NCI-H128 (cell line): ENCODE data around the gene MAP3K15.

Source experiments
- DNase-seq: peaks from one replicate; lab custom pipeline; 2025; ENCODE audit not compliant: unreplicated experiment; lab: John Stamatoyannopoulos, UW

MAP3K15 gene

DNA sequence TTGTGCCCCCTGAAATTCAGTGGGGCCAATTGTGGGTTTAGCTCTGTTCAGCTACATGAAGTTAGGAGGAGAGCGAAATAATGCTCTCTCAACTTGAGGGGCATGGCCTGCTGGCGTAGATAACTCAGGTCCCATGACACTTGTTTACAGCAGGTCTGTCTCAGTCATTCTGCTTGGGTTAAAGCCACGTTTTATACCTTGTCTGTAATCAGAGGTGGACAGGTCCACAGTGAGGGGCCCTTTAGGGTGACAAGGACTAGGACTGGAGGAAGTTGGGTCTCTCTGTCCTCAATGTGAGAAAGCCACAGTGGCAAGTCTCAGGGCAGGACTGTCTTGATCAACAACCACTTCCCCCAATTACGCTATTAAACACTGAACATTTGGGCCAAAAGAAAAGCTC lies 122.6 kb downstream of the MAP3K15 start:
- DNase-seq, result no peak

DNA sequence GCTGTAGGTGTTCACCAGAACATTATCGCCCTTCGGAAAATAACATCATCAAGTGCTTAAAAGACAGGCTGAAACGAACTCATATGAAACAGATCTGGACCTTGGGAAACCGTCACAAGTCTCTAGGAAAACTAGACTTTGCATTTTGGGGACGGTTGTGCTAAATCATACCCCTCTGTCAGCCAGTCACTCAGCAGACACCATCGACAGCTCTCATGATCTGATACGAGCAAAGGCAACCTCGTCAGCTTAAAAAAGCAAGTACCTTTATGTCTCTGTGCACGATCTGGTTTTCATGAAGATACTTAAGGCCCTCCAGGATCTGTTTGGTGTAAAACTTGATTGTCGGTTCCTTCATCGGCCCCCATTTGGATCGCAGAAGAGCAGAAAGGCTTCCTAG lies 123.2 kb downstream of the MAP3K15 start:
- DNase-seq, result no peak

DNA sequence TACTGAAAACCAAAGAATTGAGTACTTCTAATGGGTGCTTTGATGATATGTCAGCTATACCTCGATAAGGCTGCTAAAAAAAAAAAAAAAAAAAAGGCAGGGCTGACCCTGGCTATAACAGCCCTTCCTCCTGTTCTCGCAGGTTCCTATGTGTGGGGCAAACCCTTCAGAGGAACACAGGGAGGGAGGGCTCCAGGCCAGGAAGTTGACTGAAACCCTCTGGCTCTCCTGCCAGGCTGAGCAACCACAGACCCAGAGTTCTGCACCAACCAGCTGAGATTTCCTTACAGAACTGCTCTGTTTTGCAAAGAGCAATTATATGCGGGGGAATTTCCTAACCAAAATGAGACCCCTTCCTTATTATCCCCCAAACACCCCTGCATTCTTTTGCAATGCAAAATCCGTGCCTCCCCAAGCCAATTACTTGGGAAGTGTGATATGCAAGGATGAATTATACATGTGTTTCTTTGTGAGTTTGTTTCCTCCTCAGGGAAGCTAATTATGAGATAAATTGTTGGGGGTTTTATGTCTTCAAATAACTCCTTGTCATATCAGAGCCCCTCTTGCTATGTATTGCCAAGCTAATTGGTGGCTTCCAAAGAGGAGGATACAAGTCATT lies 126.0 kb downstream of the MAP3K15 start:
- DNase-seq, result no peak

DNA sequence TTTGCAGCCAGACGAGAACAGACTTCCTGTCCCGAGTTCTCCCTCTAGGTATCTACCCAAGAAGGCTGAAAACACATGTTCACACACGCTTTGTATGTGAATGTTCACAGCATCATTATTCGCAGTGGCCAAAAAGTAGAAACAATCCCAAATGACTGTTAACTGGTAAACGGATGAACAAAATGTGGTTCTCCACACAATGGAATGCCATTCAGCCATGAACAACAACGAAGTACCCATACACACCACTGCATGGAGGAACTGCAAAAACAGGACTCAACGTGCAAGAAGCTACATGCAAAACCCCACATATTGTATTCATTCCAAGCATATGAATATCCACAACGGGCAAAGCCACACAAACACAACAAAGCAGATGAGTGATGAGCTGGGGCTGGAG lies 126.6 kb downstream of the MAP3K15 start:
- DNase-seq, result no peak

DNA sequence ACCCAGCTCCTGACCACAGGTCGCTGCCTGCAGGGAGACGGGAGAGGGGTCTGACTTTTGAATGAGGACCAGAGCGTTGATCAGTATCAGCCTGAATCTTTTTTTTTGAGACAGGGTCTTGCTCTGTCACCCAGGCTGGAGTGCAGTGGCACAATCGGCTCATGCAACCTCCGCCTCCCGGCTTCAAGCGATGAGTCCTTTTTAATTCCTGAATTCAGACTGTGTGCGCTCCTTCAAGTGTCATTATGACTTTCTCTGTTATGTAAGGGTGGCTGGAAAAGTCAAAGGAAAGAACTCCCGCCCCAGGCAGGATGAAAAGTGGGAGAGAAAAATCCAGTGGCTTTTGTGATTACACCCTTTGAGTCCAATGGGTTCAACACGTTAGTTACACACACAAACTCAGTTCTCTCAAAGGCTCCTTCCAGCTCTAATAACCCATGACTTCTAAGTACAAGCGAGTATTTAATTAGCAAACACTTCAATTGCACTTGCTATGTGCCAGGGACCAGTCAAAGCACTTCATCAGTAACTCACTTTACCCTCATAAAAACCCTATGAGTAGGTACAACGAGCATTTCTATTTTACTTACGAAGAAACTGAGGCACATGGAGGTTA lies 127.1 kb downstream of the MAP3K15 start:
- no peak for DNase-seq

DNA sequence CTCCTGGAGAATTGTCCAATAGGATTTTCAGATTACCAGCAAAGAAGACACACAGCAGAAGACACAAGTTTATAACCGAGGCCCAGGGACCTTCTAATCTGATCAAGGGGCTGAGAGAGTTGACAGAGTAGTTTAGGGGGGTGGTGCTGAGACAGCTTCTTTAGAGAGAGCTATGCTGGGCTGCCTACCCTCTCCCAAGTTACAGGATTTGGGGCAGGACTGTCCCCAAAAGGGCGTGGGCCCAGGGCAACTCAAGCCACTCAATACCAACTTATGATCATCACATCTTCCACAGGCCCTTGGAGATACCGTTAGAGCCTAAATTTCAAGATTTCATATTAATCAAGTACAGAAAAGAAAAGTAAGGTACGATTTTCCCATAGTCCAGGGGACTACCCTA lies 128.6 kb downstream of the MAP3K15 start:
- DNase-seq, result no peak

DNA sequence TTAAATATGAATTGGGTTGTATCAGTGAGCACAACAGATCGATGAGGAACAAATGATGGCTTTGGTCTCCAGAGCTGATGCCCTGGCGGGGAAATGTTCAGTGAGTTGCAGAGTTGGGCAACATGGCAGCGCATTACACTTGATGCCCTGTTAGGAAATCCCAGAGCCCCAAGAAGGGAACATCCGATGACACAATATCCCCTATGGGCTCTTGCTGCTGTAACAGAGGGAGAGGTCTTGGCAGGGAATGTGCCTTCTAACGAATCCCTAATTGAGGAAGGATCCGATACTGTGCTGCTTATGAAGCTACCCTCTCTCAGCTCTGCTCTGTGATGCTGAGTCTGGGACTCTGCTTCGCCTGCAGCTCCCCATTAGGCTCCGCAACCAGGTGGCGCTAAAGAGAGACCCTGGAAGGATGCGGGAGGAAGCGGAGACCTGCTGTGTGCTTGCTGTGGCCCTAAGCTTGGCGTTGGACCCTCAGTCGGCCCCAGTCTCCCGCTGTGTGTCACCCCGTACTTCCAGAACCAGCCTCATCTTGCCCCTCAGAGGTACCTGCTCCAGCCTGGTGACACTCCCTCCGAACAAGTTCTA lies 132.7 kb downstream of the MAP3K15 start:
- peak; percentile 10 for DNase-seq

DNA sequence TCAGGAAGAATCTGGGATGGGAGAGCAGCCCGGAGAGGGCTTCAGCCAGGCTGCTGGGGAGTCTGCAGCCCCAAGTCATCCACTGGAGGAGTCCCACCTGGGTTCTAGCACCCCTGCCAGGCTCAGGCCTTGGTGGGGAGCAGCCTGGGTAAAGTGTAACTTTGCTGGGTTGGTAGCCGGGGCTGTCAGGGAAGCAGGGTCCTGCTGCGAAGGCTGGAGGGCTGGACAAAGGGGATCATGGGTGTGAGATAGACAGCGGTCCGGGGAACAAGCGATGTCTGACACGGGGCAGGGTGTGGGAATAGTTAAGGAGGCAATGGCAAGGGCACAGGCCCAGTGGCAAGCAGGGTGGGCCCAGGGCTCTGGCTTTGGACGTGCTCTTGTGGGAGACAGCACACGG lies 134.0 kb downstream of the MAP3K15 start:
- DNase-seq, result no peak

DNA sequence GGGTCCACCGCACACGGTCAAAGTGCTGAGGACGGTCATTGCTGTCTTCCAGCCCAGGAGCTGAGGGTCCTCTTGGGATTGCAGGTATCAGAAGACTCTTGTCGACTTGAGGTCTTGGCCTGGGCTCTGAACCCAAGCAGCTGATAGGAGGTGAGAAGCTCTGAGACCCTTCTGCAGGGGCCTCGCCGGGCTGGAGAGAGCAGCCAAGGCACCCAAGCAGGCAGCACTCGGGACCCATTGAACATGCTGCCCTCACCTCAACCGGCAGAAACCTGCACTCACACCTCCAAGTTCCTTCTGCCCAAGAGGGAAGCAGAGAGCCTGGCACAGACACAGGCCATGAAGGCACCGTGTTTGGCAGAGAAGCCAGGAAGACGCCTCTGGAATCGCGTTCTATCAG lies 137.5 kb downstream of the MAP3K15 start:
- no peak for DNase-seq

DNA sequence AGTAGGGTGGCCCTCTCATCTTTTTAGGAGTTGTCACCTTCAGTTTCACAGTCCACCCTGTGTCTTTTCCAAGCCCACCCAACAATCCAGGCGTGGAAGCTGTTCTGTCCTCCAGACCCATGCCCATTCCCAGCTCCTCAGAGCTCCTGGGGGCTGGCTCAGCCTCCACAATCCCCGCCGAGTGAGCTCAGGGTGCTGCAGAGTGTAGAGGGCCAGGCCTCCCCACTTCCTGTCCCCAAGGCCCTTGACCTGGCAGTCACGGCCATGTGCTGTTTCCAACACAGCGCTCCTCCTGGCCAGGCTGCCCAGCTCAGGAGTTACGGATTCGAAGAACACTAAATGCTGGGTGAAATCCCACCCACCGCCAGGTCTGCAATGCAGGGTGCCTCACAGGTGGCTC lies 139.8 kb downstream of the MAP3K15 start:
- DNase-seq, result no peak

DNA sequence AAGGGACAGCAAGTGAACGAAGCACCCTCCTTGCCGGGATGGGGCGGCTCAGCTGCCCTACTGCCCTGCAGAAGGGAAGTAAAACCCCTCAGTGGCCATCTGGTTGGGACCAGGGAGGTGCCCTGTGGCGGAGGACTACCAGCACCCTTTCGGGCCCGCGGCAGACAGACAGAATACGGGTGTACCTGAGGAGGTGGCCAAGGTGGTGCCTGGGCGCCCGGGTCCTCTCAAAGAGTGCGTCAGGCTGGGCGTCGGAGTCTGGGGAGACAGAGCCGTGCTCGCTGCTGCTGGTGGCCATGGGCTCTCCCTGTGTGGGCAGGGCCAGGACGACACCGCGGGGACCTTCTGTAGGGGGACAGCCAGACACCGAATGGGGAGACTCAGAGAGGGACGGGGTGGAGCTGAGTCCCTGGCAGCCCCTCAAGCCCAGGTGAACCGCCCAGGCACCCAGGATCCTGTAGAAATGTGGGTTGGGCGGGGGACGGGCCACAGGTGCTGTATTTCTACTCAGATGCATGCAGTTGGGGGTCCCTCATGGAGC lies 141.9 kb downstream of the MAP3K15 start:
- no peak for DNase-seq

DNA sequence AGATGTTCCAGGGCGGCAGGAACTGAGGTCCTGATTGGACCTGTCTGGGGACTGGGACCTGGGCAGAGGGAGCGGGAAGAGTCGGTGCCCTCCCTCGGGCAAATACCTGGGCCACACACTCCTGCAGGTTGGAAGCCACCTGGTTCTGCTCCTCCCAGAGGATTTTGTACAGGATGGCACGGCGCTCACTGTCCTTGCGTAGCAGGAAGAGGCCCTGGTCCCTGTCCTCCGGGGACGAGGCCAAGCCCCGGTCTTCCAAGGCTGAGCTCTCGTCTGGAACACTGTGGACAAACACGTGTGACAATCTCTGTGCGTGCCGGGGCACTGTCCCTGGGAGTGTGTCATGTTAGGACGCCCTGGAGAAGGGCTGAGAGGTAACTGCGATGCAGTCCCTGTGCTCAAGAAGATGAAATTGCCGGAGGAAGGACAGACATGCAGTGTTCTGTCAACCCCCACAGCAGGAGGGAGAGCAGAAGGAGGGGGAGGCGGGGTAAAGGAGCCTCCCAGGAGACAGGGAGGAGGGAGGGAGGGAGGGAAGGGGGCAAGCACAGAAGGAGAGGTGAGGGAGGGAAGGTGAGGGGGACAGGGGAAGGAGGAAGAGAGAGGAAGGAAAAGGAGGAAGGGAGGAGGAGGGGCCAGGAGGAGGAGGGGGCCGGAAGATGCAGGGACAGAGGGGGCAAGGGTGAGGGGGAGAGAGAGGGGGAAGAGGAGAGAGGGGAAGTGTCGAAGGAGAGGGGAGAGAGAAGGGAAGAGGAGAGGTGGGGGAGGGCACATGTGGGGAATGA lies 142.6 kb downstream of the MAP3K15 start:
- DNase-seq, result no peak

DNA sequence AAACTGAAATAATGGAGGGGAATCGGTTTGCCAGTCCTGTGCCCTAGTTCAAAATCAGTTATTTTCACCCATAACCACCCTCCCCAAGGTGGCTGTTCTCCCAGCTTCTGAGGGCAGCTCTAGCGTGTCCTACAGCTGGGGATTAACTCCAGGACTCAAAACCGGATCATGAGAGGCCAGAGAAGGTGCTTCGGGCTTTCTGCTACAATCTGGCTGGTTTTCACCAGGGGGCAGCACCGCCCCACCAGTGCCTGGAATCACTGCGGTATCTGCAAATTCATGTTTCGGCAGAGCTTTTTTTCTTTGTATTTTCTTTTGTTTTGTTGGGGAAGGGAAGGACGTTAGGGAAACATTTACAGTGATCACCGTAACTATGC lies 143.2 kb downstream of the MAP3K15 start:
- no peak for DNase-seq

DNA sequence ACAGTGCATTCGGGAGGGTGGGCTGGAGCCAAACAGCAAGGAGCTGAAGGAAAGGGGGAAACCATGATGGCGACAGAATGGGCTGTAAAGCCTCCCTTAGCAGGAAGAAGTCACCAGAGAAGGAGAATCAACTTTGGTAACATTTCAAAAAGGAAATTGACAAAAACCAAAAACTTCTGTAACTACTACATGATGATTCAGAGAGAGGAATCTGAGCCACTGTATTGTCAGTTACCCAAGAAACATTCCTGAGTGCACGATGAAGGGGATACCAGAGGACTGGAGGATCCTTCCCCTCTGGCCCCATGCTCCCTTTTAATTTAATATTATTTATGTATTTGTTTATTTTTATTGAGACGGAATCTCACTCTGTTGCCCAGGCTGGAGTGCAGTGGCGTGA lies 145.2 kb downstream of the MAP3K15 start:
- no peak for DNase-seq

DNA sequence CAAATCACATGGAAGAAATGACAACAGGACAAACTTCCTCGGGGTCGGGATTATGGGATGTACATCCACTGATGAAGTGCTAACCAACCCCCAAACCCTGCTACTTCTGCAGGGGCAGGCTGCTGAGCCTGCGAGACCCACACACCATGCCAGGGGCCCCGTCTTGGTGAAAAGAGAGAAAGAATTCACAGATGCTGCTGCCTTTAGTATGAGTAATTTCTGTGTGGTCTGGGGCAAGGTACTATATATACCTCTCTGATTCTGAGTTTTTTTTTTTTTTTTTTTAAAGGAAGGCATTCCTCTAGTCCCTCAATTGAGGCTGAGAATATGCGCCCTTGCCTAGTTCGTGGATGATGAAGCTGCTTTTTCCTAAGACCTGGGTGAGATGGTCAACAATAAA lies 146.7 kb downstream of the MAP3K15 start:
- DNase-seq, result no peak

DNA sequence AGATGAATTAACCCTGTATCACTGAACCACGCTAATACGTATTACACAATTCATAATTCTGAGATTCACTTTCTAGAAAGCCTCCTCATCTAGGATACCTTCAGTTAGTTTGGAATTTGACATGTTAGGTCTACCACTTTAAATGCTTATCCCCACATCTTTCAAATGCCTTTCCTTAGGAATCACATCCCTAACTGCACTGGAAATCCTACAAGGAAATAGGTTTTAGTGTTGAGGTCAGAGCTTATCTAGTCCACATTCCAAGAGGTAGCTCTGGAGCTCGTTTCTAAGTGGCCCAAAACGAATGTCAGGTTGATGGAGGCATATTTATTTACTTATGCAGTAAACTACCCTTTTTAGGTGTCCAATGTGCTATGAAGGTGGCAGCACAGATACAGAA lies 153.6 kb downstream of the MAP3K15 start:
- DNase-seq, result no peak

DNA sequence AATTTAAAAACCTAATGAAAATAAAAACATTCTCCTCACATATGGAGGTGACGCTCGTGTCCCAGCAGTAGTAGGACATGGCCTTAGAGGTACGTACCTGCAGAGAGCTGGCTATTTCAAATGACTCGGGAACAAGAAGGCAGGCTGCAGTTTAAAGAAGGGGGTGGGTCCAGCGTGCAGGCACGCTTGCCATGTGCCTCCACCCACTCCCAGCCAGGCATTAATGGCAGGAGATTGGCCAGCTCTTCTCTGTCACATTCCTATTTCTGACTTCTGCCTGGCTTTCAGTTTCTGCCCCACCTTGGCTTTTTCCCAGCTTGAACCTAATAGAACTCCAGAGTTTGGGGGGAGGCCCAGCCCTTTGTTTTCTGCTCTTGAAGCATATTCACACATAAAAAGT lies 154.4 kb downstream of the MAP3K15 start:
- no peak for DNase-seq

DNA sequence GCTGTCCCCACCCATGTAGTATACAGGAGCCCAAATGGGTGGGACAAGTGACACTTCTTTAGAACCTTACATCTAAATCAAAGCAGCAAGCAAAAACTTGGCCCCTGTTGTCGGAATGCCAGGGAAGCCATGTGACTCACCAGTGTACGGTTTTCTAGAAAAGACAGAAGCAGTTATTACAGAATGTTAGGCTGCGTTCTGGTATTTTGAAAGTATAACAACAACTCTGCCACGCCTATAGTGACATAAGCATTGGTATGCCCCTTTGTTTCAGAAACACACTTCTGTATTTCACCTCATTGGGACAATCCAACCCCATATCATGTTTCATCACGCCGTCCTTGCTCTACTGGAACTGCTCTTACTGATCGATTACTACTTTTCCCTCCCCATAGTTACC lies 156.8 kb downstream of the MAP3K15 start:
- no peak for DNase-seq

DNA sequence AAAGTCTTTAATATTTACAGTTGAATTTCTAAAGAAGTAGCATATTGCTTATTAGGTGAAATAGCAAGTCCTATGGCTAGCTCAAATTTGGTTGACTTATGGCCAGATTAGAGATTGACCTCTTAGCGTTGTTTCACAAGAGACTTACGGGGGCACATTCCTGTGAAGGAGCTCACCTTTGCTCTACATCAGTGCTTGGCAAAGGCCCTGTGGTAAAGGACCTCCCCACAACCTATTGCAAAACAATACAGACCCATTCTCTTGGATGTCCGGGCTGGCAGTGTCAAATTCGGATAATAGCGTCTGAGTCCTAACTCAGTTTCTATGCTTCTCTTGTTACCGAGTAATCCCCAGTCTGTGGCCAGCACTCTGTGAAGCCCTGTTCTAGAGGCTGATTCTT lies 160.7 kb downstream of the MAP3K15 start:
- DNase-seq, result no peak

DNA sequence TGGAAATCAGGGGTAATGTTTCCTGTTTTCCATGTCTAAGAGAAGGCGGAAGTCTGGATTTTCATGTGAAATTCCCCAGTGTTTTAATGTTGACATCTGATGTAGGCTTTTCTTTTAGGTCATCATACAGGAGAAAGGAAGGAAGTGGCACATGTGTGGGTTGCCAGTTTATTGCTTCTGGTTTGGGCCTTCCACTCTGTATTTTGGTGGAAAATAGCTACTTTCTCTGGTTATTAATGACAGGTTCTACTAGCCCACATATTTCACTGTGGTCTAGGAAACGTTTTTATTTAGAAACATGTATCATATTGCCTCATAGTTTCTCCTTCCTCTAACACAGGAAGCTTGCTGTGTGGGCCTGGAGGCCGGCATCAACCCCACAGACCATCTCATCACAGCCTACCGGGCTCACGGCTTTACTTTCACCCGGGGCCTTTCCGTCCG lies 164.3 kb downstream of the MAP3K15 start:
- DNase-seq, result no peak

DNA sequence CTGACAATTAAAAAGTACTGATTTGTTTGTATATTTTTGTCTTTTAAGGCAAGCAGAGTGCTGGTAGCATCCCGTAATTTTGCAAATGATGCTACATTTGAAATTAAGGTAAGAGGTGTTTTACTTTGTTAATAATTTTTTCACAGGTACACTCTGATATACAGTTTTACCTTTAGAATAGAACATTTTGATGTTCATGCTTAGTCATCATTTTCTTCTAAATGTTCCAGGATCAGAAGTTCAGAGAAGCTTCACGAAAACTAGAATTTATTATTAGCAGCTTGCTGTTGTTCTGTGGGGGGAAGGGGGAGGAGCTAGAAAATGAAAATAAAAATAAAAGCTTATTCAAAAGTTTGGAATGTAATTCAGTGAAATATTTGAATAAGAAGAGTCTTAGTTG lies 166.0 kb downstream of the MAP3K15 start:
- no peak for DNase-seq

DNA sequence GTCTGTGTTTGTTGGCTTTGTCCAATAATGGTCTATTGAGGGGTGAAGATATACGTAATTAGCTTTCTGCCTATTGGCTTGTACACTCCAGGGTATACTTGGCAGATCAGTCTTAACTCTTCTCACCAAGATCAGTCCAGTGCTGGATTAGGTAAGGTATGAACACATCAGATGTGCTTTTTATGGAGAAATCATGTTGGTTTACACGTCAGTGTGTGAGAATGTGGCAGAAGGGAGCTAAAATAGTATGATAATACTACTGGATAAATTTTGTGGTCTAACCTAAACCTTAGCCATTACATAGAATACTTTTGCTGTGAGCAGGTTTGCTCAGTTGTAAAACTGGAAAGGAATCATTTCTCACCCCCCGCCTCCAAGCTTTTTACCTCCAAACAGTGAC lies 167.4 kb downstream of the MAP3K15 start:
- no peak for DNase-seq
